ENCODE results near the gene FLOT2. TPM values are rescaled to one million over a fixed set of nuclear protein-coding genes. Genes with fewer than 3 reads are reported as not detected.
"Not testable (repeated sequence)": the region's sequence is repeated elsewhere in the genome, so short reads cannot be mapped to it uniquely, and the experiment has no call there.

Gene FLOT2
- total RNA-seq, 2 donors from 2014 or later, result 138 to 141 TPM

- Mint-ChIP-seq H3K27ac (no peak overlapping the region), H3K27me3 (ENCODE audit: low read depth) (no peaks in the 10 kb centered on the region), H3K4me1 (ENCODE audit: low read depth) (peaks cover 16% of the 10 kb centered on the region), H3K9me3 (peaks cover 8 to 9% of the 10 kb centered on the region in 2 donors), H3K4me3 (no peak overlapping the region), H3K36me3 (ENCODE audit: insufficient read depth in 2 of 2) (peaks cover 24 to 35% of the 10 kb centered on the region in 2 donors)
- DNase-seq (no peak), ATAC-seq (replicated peaks in 1 of 2) (no peak)
These were observed 13.0 kb upstream of the FLOT2 start for GRCh38 chr17:28910534-28910933.

- no peaks in the 10 kb centered on the region for H3K9me3 Mint-ChIP-seq
- H3K36me3 Mint-ChIP-seq (ENCODE audit: insufficient read depth in 2 of 2), result peaks cover 12 to 21% of the 10 kb centered on the region in 2 donors
- peaks cover 18% of the 10 kb centered on the region for H3K4me1 Mint-ChIP-seq (ENCODE audit: low read depth)
- DNase-seq, result no peak
- ATAC-seq (replicated peaks in 1 of 2), result no peak
- no peaks in the 10 kb centered on the region for H3K27me3 Mint-ChIP-seq (ENCODE audit: low read depth)
- H3K27ac Mint-ChIP-seq, result no peak overlapping the region
- no peak overlapping the region for H3K4me3 Mint-ChIP-seq
These were observed 11.2 kb upstream of the FLOT2 start for GRCh38 chr17:28908640-28909167.

DNA sequence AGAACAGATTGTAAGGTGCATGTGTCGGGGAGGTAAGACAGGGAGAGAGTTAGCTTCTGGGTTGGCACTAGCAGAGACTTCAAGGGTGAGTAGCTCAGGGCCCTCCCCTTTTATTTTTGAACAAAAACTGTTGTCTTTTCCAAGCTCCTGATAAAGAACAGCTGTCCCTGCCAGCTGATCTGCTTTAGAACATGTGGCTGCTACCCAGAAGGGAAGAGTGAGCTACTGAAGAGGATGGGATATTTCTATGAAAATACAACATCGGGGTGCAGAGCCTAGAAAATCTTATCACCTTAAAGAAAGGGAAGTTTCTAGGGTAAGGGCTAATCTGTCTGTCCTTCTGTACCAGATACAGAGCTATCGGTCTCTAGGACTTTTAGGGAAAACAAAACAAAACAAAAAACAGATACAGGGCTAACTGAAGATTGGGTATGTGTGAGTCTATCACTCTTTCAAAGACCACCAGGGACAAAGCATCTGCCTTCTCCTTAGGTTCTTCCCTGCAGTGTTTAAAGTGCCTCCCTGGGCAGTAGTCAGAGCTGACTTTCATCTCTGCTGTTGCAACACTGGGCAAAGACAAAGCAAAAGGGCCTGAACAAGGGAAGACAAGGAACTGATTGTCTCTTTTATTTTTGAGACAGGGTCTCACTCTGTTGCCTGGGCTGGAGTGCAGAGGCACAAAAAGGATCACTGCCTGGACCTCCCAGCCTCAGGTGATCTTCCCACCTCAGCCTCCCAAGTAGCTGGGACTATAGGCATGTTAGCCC lies 10.4 kb upstream of the FLOT2 start:
- no peaks in the 10 kb centered on the region for H3K27me3 Mint-ChIP-seq (ENCODE audit: low read depth)
- ATAC-seq (replicated peaks in 1 of 2), result no peak
- peaks cover 10 to 15% of the 10 kb centered on the region in 2 donors for H3K36me3 Mint-ChIP-seq (ENCODE audit: insufficient read depth in 2 of 2)
- peaks cover 26% of the 10 kb centered on the region for H3K4me1 Mint-ChIP-seq (ENCODE audit: low read depth)
- H3K4me3 Mint-ChIP-seq, result no peak overlapping the region
- no peaks in the 10 kb centered on the region for H3K9me3 Mint-ChIP-seq
- no peak for DNase-seq
- H3K27ac Mint-ChIP-seq, result peak overlapping the region; percentile 73

GRCh38 chr17:28906706-28907438 lies 9.3 kb upstream of the FLOT2 start:
- H3K36me3 Mint-ChIP-seq (ENCODE audit: insufficient read depth in 2 of 2), result peaks cover 8 to 14% of the 10 kb centered on the region in 2 donors
- H3K27me3 Mint-ChIP-seq (ENCODE audit: low read depth), result no peaks in the 10 kb centered on the region
- H3K9me3 Mint-ChIP-seq, result no peaks in the 10 kb centered on the region
- ATAC-seq (replicated peaks in 1 of 2), result no peak
- no peak for DNase-seq
- H3K27ac Mint-ChIP-seq, result no peak overlapping the region
- H3K4me1 Mint-ChIP-seq (ENCODE audit: low read depth), result peaks cover 30% of the 10 kb centered on the region
- H3K4me3 Mint-ChIP-seq, result no peak overlapping the region

DNA sequence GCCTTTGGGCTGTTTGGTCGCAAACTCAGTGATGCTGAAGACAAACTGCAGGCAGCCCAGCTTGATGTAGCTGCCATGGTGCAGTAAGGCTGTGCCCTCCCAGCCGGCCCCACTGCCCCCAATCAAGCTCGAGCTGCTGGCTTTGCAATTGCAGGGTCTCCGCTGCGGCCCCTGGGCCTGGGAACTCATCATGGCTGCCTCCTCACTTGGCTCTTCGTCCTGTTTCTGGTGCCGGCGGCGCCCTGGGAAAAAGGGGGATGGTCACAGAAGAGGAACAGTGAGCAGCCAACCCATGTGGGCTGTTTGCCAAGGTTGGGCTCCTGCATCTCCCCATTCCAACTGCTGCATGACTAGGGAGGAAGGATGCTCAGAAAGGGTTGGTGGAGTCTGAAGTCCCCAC lies 8.7 kb upstream of the FLOT2 start:
- Mint-ChIP-seq H3K4me1 (ENCODE audit: low read depth) (peaks cover 36% of the 10 kb centered on the region), H3K27me3 (ENCODE audit: low read depth) (no peaks in the 10 kb centered on the region), H3K27ac (no peak overlapping the region), H3K9me3 (no peaks in the 10 kb centered on the region), H3K36me3 (ENCODE audit: insufficient read depth in 2 of 2) (peaks cover 8 to 13% of the 10 kb centered on the region in 2 donors), H3K4me3 (no peak overlapping the region)
- DNase-seq, result no peak
- no peak for ATAC-seq (replicated peaks in 1 of 2)

DNA sequence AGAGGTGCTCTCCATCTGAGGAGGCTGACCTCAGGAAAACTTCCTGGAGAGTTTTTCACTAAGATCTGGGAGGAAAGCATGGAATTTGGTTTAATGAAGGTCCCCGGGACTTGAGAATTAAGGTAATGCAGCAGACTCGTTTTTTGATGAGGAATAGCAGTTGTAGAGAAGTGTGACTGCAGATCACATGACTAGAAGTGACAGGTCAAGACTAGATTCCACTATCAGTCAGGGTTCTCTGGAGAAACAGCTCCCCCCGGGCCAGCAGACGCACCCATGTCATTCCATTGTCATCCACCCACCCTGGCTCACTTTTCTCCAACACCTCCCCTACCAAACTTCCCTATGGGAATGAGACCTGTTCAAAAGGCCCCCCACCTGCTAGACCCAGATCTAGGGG lies 7.3 kb upstream of the FLOT2 start:
- peaks cover 47% of the 10 kb centered on the region for H3K4me1 Mint-ChIP-seq (ENCODE audit: low read depth)
- ATAC-seq (replicated peaks in 1 of 2) (no peak), DNase-seq (no peak)
- peaks cover 7 to 15% of the 10 kb centered on the region in 2 donors for H3K36me3 Mint-ChIP-seq (ENCODE audit: insufficient read depth in 2 of 2)
- H3K4me3 Mint-ChIP-seq, result no peak overlapping the region
- no peak overlapping the region for H3K27ac Mint-ChIP-seq
- H3K9me3 Mint-ChIP-seq, result peaks cover 0 to 2% of the 10 kb centered on the region in 2 donors
- H3K27me3 Mint-ChIP-seq (ENCODE audit: low read depth), result no peaks in the 10 kb centered on the region

DNA sequence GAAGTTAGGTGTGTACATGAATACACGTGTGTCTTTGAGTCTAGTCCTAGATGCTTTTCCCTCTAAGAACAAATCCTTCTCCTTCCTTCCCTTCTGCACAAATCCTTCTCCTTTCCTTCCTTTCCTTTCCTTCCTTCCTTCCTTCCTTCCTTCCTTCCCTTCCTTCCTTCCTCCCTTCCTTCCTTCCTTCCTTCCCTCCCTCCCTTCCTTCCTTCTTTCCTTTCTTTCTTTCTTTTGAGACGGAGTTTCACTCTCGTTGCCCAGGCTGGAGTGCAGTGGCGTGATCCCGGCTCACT lies 6.0 kb upstream of the FLOT2 start:
- not testable (repeated sequence) for ATAC-seq (replicated peaks in 1 of 2); H3K27me3 Mint-ChIP-seq (ENCODE audit: low read depth); DNase-seq; H3K9me3 Mint-ChIP-seq
- Mint-ChIP-seq H3K4me1 (ENCODE audit: low read depth) (peaks cover 59% of the 10 kb centered on the region), H3K27ac (peak overlapping the region; percentile 22), H3K36me3 (ENCODE audit: insufficient read depth in 2 of 2) (peaks cover 7 to 16% of the 10 kb centered on the region in 2 donors), H3K4me3 (peak overlapping the region; percentile 94 to 95)

DNA sequence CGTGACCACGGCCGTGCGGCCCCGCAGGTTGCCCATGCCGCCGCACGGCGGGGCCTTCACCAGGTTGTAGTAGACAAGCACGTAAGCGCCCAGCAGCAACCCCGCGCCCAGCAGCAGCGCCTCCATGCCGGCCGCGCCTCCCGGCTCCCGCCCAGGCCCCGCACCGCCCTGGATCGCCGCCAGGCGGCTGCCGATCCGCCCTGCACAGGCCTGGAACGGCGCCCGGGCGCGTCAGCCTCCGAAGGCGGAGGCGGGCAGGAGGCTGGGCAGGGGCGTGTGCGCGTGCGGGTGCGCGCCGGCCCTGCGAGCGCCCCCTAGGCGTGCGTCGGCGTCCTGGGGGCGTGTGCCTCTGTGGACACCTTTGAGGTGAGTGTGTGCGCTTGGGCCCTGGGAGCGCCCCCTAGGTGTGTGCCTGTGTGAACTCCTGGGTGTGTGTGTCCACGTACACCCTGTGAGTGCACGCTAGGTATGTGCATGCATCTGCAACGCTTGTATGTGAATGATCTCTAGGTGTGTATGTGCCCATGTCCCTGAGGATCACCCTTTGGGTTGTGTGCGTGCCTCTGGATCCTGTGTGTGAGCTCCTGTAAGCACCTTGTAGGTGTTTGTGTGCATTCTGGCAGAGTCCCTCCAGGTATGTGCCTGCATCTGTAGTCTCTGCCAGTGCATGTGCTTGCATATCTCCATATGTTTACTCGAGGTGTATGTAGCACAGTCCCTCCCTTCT lies 5.4 kb upstream of the FLOT2 start, which contains the start of gene DHRS13:
TSS of gene DHRS13 (minus strand) at position 261 of the 727 bp plus-strand sequence. CDS start at position 126, 135 bp downstream.
- DNase-seq, result peak; percentile 96 to 99
- Mint-ChIP-seq H3K9me3 (peaks cover 0 to 2% of the 10 kb centered on the region in 2 donors), H3K4me1 (ENCODE audit: low read depth) (peaks cover 64% of the 10 kb centered on the region), H3K27ac (peak within 1 kb of the TSS; percentile 92), H3K36me3 (ENCODE audit: insufficient read depth in 2 of 2) (peaks cover 7 to 16% of the 10 kb centered on the region in 2 donors), H3K27me3 (ENCODE audit: low read depth) (no peaks in the 10 kb centered on the region), H3K4me3 (peak within 1 kb of the TSS; percentile 94 to 95)
- ATAC-seq (replicated peaks in 1 of 2), result peak; percentile 89

DNA sequence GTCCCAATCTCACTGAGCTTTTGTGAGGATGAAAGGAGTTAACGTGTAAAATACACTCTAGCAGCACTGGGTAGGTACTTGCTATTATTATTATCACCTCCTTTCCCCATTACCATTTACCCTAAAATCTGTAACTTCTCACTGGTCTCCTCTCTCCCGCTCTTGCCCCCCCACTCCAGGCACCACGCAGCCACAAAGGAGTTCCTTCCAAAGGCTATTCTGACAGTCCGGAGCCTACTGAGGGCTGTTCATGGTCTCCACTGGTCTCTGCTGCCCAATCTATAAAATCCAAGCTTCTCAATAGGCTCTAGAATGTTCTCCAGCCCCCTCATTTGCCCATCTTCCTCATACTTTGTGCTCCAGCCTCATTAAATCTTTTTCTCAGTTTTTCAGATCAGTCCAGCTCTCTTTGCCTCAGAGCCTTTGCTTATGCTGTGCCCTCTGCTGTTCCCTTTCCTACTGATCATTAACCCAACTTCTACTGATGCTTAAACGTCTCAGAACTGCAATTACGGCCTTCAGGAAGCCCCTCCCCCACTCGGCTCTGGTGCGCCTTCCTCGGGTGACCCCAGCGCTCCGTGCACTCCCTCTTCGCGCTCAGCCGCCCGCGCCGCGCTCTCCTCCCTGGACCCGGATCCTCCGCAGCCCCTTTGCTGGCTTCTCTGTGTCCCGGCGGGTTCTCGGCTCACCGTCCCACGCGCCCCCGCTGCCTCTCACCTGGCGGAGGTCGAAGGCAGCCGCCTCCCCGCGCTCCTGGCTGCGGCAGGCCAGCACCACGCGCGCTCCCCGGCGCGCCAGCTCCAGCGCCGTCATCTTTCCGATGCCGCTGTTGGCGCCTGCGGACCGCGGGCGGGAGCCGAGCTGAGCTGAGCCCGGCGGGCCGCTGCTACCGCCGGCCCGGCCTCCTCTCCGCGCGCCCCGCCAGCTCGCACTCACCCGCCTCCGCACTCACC lies 4.6 kb upstream of the FLOT2 start:
- peak; percentile 60 to 64 for DNase-seq
- peak overlapping the region; percentile 94 to 95 for H3K4me3 Mint-ChIP-seq
- ATAC-seq (replicated peaks in 1 of 2), result peak; percentile 42 to 45
- peak overlapping the region; percentile 92 for H3K27ac Mint-ChIP-seq
- no peaks in the 10 kb centered on the region for H3K27me3 Mint-ChIP-seq (ENCODE audit: low read depth)
- H3K4me1 Mint-ChIP-seq (ENCODE audit: low read depth), result peaks cover 70% of the 10 kb centered on the region
- H3K9me3 Mint-ChIP-seq, result peaks cover 0 to 2% of the 10 kb centered on the region in 2 donors
- peaks cover 9 to 16% of the 10 kb centered on the region in 2 donors for H3K36me3 Mint-ChIP-seq (ENCODE audit: insufficient read depth in 2 of 2)

- DNase-seq (no peak), ATAC-seq (replicated peaks in 1 of 2) (no peak)
- peaks cover 9 to 16% of the 10 kb centered on the region in 2 donors for H3K36me3 Mint-ChIP-seq (ENCODE audit: insufficient read depth in 2 of 2)
- H3K9me3 Mint-ChIP-seq, result peaks cover 0 to 2% of the 10 kb centered on the region in 2 donors
- H3K27me3 Mint-ChIP-seq (ENCODE audit: low read depth), result no peaks in the 10 kb centered on the region
- peak overlapping the region; percentile 92 for H3K27ac Mint-ChIP-seq
- H3K4me1 Mint-ChIP-seq (ENCODE audit: low read depth), result peaks cover 73% of the 10 kb centered on the region
- peak overlapping the region; percentile 94 to 95 for H3K4me3 Mint-ChIP-seq
These were observed 3.6 kb upstream of the FLOT2 start for GRCh38 chr17:28900986-28901726.

DNA sequence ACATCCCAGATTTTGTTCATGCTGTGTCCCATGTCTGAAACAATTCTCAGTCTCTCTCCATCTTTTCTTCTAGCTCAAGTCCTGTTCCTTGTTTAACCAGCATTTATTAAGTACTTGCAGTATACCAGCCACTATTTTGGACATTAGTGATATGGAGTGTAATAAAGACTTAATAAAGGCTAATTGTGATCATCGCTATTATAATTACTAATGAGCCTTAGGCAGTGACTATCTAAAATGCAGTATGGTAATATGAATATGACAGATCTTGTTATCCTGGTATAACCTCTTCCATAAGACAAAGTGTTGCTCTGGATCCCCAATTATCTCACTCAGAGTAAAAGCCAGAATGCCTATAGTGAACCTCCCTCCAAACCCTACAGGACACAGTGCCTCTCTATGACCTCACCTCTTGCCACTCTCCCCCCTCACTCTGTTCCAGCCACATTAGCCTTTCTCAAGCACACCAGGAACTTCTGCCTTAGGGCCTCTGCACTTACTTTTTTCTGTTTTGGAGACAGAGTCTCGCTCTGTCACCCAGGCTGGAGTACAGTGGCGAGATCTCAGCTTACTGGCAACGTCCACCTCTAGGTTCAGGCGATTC lies 1.8 kb upstream of the FLOT2 start:
- DNase-seq (no peak), ATAC-seq (replicated peaks in 1 of 2) (no peak)
- Mint-ChIP-seq H3K4me3 (peak overlapping the region; percentile 6 to 33), H3K27me3 (ENCODE audit: low read depth) (no peaks in the 10 kb centered on the region), H3K27ac (no peak overlapping the region), H3K36me3 (ENCODE audit: insufficient read depth in 2 of 2) (peaks cover 9 to 18% of the 10 kb centered on the region in 2 donors), H3K4me1 (ENCODE audit: low read depth) (peaks cover 72% of the 10 kb centered on the region), H3K9me3 (peaks cover 0 to 2% of the 10 kb centered on the region in 2 donors)

Data from activated T-cell treated with anti-CD3 and anti-CD28 coated beads, Interleukin-2, amount 50 U/mL, for 72 hours (primary cell).